Peyer's patch (tissue), 4 donors: ENCODE measurements around the gene OR52D1.

Source experiments
- POLR2A ChIP-seq, 2 donors: fragments of 450-650 bp; IDR thresholded peaks; one replicate each; pipeline ENCODE4 v1.5.1; 2017; ENCODE audit warnings: antibody characterized with exemption in 2 of 2, mild to moderate bottlenecking in 2 of 2, moderate library complexity in 2 of 2
- TF ChIP-seq, protein P1 (sequence below), 6 experiments: fragments of 450-650 bp in 4 of 6; fragments of 200-600 bp in 2 of 6; sonication (generic) in 1 of 6; IDR thresholded peaks; one replicate each; pipeline ENCODE4 v1.5.1; 2017 to 2019; ENCODE audit warnings: antibody characterized with exemption in 6 of 6, mild to moderate bottlenecking in 3 of 6, moderate library complexity in 1 of 6

- TF ChIP-seq, protein P1, sequence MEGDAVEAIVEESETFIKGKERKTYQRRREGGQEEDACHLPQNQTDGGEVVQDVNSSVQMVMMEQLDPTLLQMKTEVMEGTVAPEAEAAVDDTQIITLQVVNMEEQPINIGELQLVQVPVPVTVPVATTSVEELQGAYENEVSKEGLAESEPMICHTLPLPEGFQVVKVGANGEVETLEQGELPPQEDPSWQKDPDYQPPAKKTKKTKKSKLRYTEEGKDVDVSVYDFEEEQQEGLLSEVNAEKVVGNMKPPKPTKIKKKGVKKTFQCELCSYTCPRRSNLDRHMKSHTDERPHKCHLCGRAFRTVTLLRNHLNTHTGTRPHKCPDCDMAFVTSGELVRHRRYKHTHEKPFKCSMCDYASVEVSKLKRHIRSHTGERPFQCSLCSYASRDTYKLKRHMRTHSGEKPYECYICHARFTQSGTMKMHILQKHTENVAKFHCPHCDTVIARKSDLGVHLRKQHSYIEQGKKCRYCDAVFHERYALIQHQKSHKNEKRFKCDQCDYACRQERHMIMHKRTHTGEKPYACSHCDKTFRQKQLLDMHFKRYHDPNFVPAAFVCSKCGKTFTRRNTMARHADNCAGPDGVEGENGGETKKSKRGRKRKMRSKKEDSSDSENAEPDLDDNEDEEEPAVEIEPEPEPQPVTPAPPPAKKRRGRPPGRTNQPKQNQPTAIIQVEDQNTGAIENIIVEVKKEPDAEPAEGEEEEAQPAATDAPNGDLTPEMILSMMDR (IDR thresholded peaks at IDR 0.05) = no peak
- TF ChIP-seq POLR2A (IDR thresholded peaks at IDR 0.05) = no peak
Observed at GRCh38 chr11:5527716-5528115, 39.2 kb downstream of the OR52D1 start.
